Activated CD4-positive, alpha-beta T cell treated with anti-CD3 and anti-CD28 coated beads, Interleukin-2, amount 50 U/mL, for 48 hours (primary cell): ENCODE results near the gene EPHB1.
"Not testable (repeated sequence)": the region's sequence is repeated elsewhere in the genome, so short reads cannot be mapped to it uniquely, and the experiment has no call there.

Experiments
- DNase-seq, 2 experiments: peaks; one replicate each; pipeline ENCODE4 v3.0.0-alpha.2; 2020

Gene EPHB1

DNA sequence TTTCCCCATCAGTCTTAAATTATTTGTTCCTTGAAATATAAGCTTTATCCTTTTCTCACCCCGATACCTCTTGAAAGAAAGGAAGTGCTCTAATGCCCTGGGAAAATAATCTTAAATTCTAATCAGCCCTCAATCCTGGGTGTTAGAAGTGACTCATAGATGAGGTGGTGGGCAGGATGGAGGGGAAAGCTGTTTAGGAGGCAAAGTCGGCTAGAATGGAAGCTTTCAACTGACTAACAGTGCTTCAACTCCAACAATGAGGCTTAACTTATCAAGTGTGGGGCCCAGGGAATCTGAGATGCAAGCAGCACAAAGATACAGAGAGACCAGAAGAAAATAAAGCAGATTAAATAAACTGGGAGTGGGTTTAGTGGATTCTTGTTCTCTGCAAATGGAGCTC is 175.8 kb downstream of the EPHB1 start:
- DNase-seq, result no peak

DNA sequence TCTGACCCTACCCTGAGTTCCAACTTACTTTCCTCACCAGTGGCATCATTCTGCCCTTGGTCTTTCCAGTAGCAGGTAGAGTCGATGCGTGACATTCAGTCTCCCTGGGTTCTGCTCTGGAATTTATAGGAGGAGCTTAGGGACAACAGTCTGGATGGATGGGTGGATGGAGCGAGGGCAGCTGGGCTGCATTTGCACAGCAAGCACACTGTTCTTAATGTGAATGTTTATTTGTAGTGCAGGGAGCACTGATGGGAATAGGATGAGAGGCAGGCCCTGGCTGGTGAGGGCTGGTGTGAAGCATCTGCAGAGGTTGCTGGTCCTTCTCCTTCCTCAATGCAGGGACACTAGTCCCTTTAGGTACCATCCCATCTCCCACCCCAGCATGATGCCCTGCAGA is 176.2 kb downstream of the EPHB1 start:
- DNase-seq, result no peak

DNA sequence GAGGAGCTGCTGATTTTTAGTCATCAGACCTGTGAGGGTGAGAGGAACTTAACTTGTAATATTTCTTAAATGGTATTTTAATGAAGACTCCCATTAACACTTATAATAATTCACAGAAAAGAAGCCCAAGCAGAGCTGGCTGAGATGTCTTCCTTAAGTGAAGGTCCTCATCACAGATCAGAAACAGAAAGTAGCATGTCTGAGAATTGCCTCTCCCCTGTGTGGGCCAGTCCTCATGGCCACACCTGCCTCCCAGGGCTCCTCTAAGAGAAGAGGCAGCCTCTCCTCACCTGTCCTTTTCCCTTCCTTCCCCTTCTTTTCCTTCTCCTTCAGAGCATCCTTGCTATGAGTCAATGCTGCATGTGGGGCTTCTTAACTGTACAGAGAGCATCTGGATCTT is 176.8 kb downstream of the EPHB1 start:
- DNase-seq, result not testable (repeated sequence)

DNA sequence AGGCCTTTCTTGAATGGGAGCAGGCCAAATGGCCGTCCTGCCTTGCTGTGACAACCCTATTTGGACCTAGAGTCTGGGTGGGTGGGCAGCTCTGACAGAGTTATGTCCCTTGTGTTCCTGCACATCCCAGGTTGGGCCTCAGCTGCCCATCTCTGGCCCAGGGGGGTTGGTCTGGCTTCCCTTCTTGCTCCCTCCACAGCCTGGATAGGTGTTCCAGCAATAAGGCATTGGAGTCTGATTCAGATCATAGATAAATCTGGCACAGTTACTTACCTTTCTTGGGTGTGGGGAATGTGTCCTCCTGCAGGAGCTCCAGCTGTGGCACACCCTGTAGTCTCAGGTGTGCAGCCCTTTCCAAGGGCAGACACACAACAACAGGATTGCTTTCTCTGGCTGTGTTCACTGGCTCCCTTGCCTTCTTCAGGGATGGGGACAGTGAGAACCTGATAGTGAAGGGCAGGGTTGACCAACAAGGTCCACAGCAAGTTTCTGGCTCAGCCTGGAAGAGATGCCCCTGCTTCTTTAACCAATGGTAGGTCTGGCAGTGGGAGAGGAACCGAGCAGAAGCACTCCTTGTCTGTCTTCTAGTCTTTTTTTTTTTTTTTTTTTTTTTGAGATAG is 177.9 kb downstream of the EPHB1 start:
- no peak for DNase-seq

- no peak for DNase-seq
These were observed 179.6 kb downstream of the EPHB1 start for GRCh38 chr3:134974624-134975023.

GRCh38 chr3:134976948-134977347 is 181.9 kb downstream of the EPHB1 start:
- no peak for DNase-seq

- DNase-seq, result no peak
These were observed 183.6 kb downstream of the EPHB1 start for GRCh38 chr3:134978658-134979057.

- no peak for DNase-seq
These were observed 191.0 kb downstream of the EPHB1 start for GRCh38 chr3:134985864-134986715.

DNA sequence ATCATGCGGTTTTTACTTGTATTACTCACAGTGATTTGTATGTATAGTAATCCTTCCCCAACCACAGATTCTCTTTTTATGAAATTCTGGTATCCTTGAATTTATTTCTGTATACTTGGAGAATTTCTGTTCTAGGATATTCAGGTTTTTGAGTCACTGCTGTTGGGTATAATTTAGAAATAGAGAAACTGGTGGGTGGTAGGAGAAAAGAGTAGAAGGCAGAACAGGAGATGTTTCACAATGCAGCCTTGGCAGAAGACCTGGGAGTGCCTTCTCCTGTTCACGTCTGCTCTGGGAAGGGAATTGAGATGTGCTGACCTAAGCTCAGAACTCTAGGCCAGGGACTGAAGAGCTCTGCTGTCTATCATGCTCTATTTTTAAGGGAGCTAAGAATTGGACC is 193.6 kb downstream of the EPHB1 start:
- DNase-seq, result no peak

GRCh38 chr3:134991003-134991402 is 195.9 kb downstream of the EPHB1 start:
- no peak for DNase-seq

- DNase-seq, result no peak
These were observed 196.5 kb downstream of the EPHB1 start for GRCh38 chr3:134991472-134992010.

DNA sequence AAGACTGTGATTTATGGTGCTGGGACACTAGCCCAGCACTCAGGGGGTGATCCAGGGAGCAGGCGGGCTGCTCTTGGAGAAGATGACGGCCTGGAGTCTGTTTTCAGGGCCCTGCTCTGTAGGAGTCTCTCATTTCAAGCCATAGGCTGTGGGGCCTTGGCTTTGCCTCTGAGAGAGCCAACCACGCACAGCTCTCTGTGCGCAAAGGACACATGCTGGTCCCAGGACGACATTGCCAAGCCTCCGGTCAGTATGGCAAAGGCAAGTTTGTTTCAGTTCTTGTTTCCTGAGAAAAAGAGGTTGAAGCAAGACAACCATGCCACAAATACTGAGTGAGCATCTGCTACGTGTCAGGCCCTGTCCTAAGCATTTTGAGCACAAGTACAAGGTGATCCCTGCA is 197.1 kb downstream of the EPHB1 start:
- DNase-seq, result no peak

- DNase-seq, result no peak
These were observed 197.5 kb downstream of the EPHB1 start for GRCh38 chr3:134992586-134992985.

DNA sequence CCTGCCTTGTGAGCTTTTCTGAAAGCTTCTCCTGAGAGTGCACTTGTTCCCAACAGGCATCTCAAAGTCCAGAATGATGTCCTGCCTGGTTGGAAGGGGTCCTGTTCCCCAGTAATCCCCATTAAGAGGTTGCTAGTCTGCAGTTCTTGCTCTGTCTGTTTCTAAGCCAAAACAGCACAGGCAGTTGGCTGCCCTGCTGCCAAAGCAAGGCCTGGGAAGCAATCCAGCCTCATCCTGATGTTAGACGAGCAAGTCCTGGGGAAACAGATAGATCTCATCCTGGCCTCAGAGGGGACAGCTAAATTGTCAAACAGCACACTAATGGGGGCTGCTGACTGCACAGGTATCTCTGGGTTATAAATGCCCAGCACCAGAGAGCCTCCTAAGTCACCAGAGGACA is 198.0 kb downstream of the EPHB1 start:
- DNase-seq, result no peak

GRCh38 chr3:134998158-134998557 is 203.1 kb downstream of the EPHB1 start:
- no peak for DNase-seq

DNA sequence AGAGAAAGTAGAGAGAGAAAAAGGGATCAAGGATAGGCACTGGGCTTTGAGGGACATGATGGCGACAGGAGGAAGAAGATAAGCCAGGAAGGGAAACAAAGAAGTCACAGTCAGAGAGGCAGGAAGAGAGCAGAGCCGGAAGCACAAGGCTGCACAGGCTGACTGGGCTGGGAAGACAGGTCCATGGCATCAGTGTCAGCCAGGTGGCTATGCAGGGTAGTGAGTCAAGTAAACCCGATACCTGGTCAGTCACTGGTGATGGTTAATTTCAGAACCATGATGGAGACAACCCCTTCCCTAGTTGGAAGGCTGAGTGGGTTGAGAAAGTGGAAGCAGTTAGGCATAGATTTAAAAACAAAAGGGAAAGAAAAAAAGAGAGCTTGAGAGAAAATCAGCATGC is 203.8 kb downstream of the EPHB1 start:
- no peak for DNase-seq

GRCh38 chr3:135000465-135000864 is 205.4 kb downstream of the EPHB1 start:
- DNase-seq, result no peak

DNA sequence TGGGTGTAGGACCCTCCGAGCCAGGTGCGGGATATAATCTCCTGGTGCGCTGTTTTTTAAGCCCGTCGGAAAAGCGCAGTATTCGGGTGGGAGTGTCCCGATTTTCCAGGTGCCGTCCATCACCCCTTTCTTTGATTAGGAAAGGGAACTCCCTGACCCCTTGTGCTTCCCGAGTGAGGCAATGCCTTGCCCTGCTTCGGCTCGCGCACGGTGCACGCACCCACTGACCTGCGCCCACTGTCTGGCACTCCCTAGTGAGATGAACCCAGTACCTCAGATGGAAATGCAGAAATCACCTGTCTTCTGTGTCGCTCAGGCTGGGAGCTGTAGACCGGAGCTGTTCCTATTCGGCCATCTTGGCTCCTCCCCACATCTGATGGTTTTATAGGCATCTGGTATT is 210.6 kb downstream of the EPHB1 start:
- DNase-seq, result not testable (repeated sequence)

GRCh38 chr3:135007607-135008006 is 212.5 kb downstream of the EPHB1 start:
- DNase-seq, result no peak

DNA sequence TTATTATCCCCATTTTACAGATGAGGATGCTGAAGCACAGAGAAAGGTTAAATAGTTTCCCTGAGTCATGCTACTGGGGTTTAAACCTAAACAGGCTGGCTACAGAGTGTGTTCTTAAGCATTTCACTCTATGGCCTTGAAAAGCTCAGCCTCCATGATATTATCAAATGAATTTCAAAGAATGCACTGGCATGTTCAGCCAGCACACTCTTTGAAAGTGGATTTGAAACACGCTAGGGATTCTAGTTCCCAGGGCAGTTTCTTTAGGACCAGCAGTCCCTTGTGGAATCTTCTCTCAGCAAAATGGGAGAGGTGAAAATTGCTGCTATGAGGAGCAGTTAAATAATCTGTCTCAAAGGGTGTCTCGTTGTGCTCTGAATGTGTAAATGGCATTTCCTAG is 213.3 kb downstream of the EPHB1 start:
- no peak for DNase-seq

- DNase-seq, result no peak
These were observed 214.0 kb downstream of the EPHB1 start for GRCh38 chr3:135009014-135009413.

GRCh38 chr3:135012101-135012500 is 217.0 kb downstream of the EPHB1 start:
- DNase-seq, result no peak

GRCh38 chr3:135013206-135013605 is 218.1 kb downstream of the EPHB1 start:
- DNase-seq, result no peak

DNA sequence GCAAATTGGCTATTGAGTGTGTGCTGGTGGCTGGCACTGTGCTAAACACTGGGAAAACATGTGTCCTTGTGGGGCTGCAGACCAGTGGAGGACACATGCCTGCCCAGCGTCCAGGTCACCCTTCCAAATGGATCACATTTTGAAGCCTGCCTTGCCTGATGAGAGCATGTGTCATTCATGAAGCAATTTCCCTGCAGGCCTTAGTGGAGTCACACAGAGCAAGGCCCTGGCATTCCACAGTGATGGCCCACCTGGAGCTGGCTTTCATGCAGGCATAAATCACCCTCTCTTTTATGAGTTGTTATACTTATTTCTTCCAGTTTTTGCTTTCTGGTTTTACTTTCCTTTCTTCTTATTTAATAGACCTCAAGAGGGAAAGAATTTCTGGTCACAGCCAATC is 219.5 kb downstream of the EPHB1 start:
- no peak for DNase-seq
